Hypothalamus (tissue), 51 donors: ENCODE measurements around the gene SRSF1.
A peak's percentile ranks its signal among the peaks of the same experiment; 100 is the strongest.

ENCODE experiments used
- DNase-seq, 51 donors: peaks; one replicate each; lab custom pipeline; 2025; lab: John Stamatoyannopoulos, UW

Gene SRSF1

GRCh38 chr17:58019521-58019920 lies 12.5 kb upstream of the SRSF1 start:
- no peak for DNase-seq

- no peak for DNase-seq
Observed at GRCh38 chr17:58019039-58019438, 12.0 kb upstream of the SRSF1 start.

GRCh38 chr17:58010067-58010799 lies 3.2 kb upstream of the SRSF1 start:
- no peak for DNase-seq

- DNase-seq = peak in 1 of 51 donors; percentile 46
Observed at GRCh38 chr17:58007781-58008706, 998 bp upstream of the SRSF1 start.

- peak in 48 of 51 donors; percentile 14 to 86 (median 62) for DNase-seq
Observed at GRCh38 chr17:58006560-58006923, 504 bp downstream of the SRSF1 start.

GRCh38 chr17:58005728-58006559 lies 1.1 kb downstream of the SRSF1 start:
- no peak for DNase-seq

GRCh38 chr17:58005031-58005727 lies 1.9 kb downstream of the SRSF1 start:
- DNase-seq = no peak

GRCh38 chr17:58004060-58004459 lies 3.0 kb downstream of the SRSF1 start:
- no peak for DNase-seq

GRCh38 chr17:58002973-58003372 lies 4.1 kb downstream of the SRSF1 start:
- no peak for DNase-seq

- DNase-seq = no peak
Observed at GRCh38 chr17:58002154-58002948, 4.7 kb downstream of the SRSF1 start.

GRCh38 chr17:58001461-58002124 lies 5.5 kb downstream of the SRSF1 start:
- DNase-seq = no peak

GRCh38 chr17:57999496-58000017 lies 7.5 kb downstream of the SRSF1 start:
- DNase-seq = peak in 1 of 51 donors; percentile 49

GRCh38 chr17:57999010-57999495 lies 8.0 kb downstream of the SRSF1 start:
- DNase-seq = no peak

GRCh38 chr17:57997085-57997809 lies 9.8 kb downstream of the SRSF1 start:
- DNase-seq = no peak

- DNase-seq = peak in 39 of 51 donors; percentile 7 to 81 (median 47)
Observed at GRCh38 chr17:57995076-57995956, 11.7 kb downstream of the SRSF1 start.

GRCh38 chr17:57994436-57994835 lies 12.6 kb downstream of the SRSF1 start:
- DNase-seq = no peak
